ENCODE measurements around the gene TCEAL2. TPM values are rescaled to one million over a fixed set of nuclear protein-coding genes. Genes with fewer than 3 reads are reported as not detected.
A peak's percentile ranks its signal among the peaks of the same experiment; 100 is the strongest.

Gene TCEAL2
- total and polyA plus RNA-seq, 2 experiments from 2014 or later: 9.1 to 45.9 TPM

DNA sequence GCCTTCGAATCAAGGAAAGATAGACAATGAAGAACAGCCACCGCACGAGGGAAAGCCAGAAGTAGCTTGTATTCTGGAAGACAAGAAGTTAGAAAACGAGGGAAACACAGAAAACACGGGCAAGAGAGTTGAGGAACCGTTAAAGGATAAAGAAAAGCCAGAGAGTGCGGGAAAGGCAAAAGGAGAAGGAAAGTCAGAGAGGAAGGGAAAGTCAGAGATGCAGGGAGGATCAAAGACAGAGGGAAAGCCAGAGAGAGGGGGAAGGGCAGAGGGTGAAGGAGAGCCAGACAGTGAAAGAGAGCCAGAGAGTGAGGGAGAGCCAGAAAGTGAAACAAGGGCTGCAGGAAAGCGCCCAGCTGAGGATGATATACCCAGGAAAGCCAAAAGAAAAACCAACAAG, 1.4 kb downstream of the TCEAL2 start:
- no peak overlapping the region for H3K27ac ChIP-seq (ENCODE audit: low read depth)
- no peak overlapping the region for H2AFZ ChIP-seq
- peaks cover 13% of the 10 kb centered on the region for H3K4me1 Mint-ChIP-seq
- peak overlapping the region; percentile 84 for H3K4me3 Mint-ChIP-seq
- DNase-seq (ENCODE audit: low spot score): peak; percentile 9
- no peaks in the 10 kb centered on the region for H3K36me3 ChIP-seq (ENCODE audit: insufficient read depth)
- H3K27me3 ChIP-seq (ENCODE audit: insufficient read depth): peaks cover 27% of the 10 kb centered on the region
- H3K27ac Mint-ChIP-seq: no peak overlapping the region
- peaks cover 4% of the 10 kb centered on the region for H3K36me3 Mint-ChIP-seq (ENCODE audit: low read depth)
- peak overlapping the region; percentile 71 for H3K4me2 ChIP-seq
- peak; percentile 27; the same call in 2 of the 3 replicates for ATAC-seq
- H3K9me2 ChIP-seq (ENCODE audit: insufficient read depth): no peaks in the 10 kb centered on the region
- no peaks in the 10 kb centered on the region for H3K4me1 ChIP-seq (ENCODE audit: insufficient read depth)
- H3K79me2 ChIP-seq (replicated peaks; ENCODE audit: insufficient read depth): no peaks in the 10 kb centered on the region
- peak overlapping the region; percentile 62 for H3K4me3 ChIP-seq
- no peaks in the 10 kb centered on the region for H4K20me1 ChIP-seq (replicated peaks; ENCODE audit: insufficient read depth)
- no peaks in the 10 kb centered on the region for H3F3A ChIP-seq (replicated peaks; ENCODE audit: low read depth)
- H3K27me3 Mint-ChIP-seq (ENCODE audit: insufficient read depth, low read depth, poor library complexity): peaks cover 10% of the 10 kb centered on the region
- no peaks in the 10 kb centered on the region; the same call in 2 of the 3 replicates for H3K9me3 Mint-ChIP-seq
- TF ChIP-seq CTCF (conservative IDR thresholded peaks at IDR 0.05; ENCODE audit: low read depth in 2 of 2) (no peak), ETS1 (IDR thresholded peaks at IDR 0.05) (no peak), EZH2 (IDR thresholded peaks at IDR 0.05; ENCODE audit: low read depth, unreplicated experiment) (no peak), ZNF462 (CRISPR knock-in tag; IDR thresholded peaks at IDR 0.05) (no peak), ZNF114 (CRISPR knock-in tag; IDR thresholded peaks at IDR 0.05) (no peak), EZH2phosphoT487 (IDR thresholded peaks at IDR 0.05; ENCODE audit: unreplicated experiment) (no peak), ZNF331 (CRISPR knock-in tag; IDR thresholded peaks at IDR 0.05; ENCODE audit: low read depth) (no peak), NANOG (IDR thresholded peaks at IDR 0.05; ENCODE audit: borderline replicate concordance) (no peak), JUNB (IDR thresholded peaks at IDR 0.05; ENCODE audit: unreplicated experiment) (no peak), STAT1 (IDR thresholded peaks at IDR 0.05; ENCODE audit: unreplicated experiment) (no peak), CREB1 (CRISPR knock-in tag; IDR thresholded peaks at IDR 0.05; ENCODE audit: low read depth) (no peak), POLR2AphosphoS5 (IDR thresholded peaks at IDR 0.05; ENCODE audit: low read depth) (no peak)
- TF ChIP-seq, protein P1, sequence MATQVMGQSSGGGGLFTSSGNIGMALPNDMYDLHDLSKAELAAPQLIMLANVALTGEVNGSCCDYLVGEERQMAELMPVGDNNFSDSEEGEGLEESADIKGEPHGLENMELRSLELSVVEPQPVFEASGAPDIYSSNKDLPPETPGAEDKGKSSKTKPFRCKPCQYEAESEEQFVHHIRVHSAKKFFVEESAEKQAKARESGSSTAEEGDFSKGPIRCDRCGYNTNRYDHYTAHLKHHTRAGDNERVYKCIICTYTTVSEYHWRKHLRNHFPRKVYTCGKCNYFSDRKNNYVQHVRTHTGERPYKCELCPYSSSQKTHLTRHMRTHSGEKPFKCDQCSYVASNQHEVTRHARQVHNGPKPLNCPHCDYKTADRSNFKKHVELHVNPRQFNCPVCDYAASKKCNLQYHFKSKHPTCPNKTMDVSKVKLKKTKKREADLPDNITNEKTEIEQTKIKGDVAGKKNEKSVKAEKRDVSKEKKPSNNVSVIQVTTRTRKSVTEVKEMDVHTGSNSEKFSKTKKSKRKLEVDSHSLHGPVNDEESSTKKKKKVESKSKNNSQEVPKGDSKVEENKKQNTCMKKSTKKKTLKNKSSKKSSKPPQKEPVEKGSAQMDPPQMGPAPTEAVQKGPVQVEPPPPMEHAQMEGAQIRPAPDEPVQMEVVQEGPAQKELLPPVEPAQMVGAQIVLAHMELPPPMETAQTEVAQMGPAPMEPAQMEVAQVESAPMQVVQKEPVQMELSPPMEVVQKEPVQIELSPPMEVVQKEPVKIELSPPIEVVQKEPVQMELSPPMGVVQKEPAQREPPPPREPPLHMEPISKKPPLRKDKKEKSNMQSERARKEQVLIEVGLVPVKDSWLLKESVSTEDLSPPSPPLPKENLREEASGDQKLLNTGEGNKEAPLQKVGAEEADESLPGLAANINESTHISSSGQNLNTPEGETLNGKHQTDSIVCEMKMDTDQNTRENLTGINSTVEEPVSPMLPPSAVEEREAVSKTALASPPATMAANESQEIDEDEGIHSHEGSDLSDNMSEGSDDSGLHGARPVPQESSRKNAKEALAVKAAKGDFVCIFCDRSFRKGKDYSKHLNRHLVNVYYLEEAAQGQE (IDR thresholded peaks at IDR 0.05; ENCODE audit: unreplicated experiment): no peak
